Gastrocnemius medialis (tissue), 4 donors: Measurements from ENCODE around the gene EVA1B. TPM values are rescaled to one million over a fixed set of nuclear protein-coding genes. Genes with fewer than 3 reads are reported as not detected.

Experiments used
- ATAC-seq, 2 donors: fragments of 150-250 bp; one replicate each; pipeline ENCODE4 v1.9.1; 2016
- DNase-seq, 2 donors: peaks; one replicate each; pipeline ENCODE4 v3.0.0-alpha.2; 2019
- H3K27ac ChIP-seq, 4 donors: fragments of 200-600 bp; sonication (generic); 1 replicate in 1 of 4; 2 replicates in 3 of 4; pipeline ENCODE4 v1.5.1; 2016 to 2018; ENCODE audit warnings: mild to moderate bottlenecking in 2 of 4, moderate library complexity in 1 of 4
- H3K27me3 ChIP-seq, 3 donors: fragments of 200-600 bp; sonication (generic) in 2 of 3; 1 replicate in 1 of 3; 2 replicates in 2 of 3; pipeline versions ENCODE4 v1.5.1 to v1.6.0; 2016 to 2019; ENCODE audit warnings: mild to moderate bottlenecking in 1 of 3, moderate library complexity in 1 of 3
- H3K36me3 ChIP-seq, 2 donors: fragments of 200-600 bp; sonication (generic) in 1 of 2; one replicate each; pipeline ENCODE4 v1.5.1; 2017 to 2018
- H3K4me1 ChIP-seq, 2 donors: fragments of 200-600 bp; sonication (generic) in 1 of 2; one replicate each; pipeline ENCODE4 v1.5.1; 2016 to 2017; ENCODE audit warnings: mild to moderate bottlenecking in 2 of 2
- H3K4me3 ChIP-seq, 4 donors: fragments of 200-600 bp; sonication (generic) in 3 of 4; 1 replicate in 1 of 4; 2 replicates in 3 of 4; pipeline ENCODE4 v1.5.1; 2016 to 2019; ENCODE audit warnings: mild to moderate bottlenecking in 2 of 4
- H3K9me3 ChIP-seq, 3 donors: fragments of 200-600 bp; sonication (generic) in 2 of 3; 1 replicate in 1 of 3; 2 replicates in 2 of 3; pipeline ENCODE4 v1.5.1; 2016 to 2019
- CTCF ChIP-seq, 5 experiments: fragments of 450-650 bp in 3 of 5; fragments of 200-600 bp in 2 of 5; sonication (generic) in 2 of 5; IDR thresholded peaks in 4 of 5; conservative IDR thresholded peaks in 1 of 5; 1 replicate in 4 of 5; 2 replicates in 1 of 5; pipeline ENCODE4 v1.5.1; 2016 to 2019; ENCODE audit warnings: antibody characterized with exemption in 5 of 5, mild to moderate bottlenecking in 3 of 5, moderate library complexity in 3 of 5
- POLR2A ChIP-seq, 2 donors: fragments of 450-650 bp; IDR thresholded peaks; one replicate each; pipeline ENCODE4 v1.6.1; 2017; ENCODE audit warnings: antibody characterized with exemption in 2 of 2, mild to moderate bottlenecking in 2 of 2, moderate library complexity in 2 of 2
- in situ Hi-C, 4 donors: fragments of 200-750 bp; cut with MboI; loops; one replicate each; pipeline versions ENCODE4 v1.15.0 to v1.8.0; 2017; ENCODE audit warnings: low sequenced_read_pairs in 4 of 4
- intact Hi-C: fragments of 100-400 bp; cut with DNase I; formaldehyde crosslinking; loops from one replicate; pipeline ENCODE4 v1.15.1; 2023; ENCODE audit warnings: low total_unique reads
- total RNA-seq, 4 donors: library from RNA; depleted of rRNA; stranded (reverse); fragments of >200 nt; gene quantifications; one replicate each; pipeline versions ENCODE4 v1.1.0 to v1.2.3, GENCODE V29; 2016

The EVA1B gene
- total RNA-seq, 4 donors from 2014 or later = 10.0 to 19.9 (median 14.8) TPM

- ATAC-seq (no peak), DNase-seq (no peak)
- H3K4me1 ChIP-seq = peaks cover 8 to 15% of the 10 kb centered on the region in 2 donors
- in situ Hi-C loops (loop anchor here in 1 of 4 donors (25.0 kb wide), 1 partner anchor 105 kb away; no protein-coding TSS in a partner anchor), intact Hi-C loops (no loop called here)
- no peaks in the 10 kb centered on the region for H3K27me3 ChIP-seq
- no peaks in the 10 kb centered on the region for H3K9me3 ChIP-seq
- H3K27ac ChIP-seq = peak overlapping the region in 1 of 4 donors; percentile 74
- no peak for TF ChIP-seq POLR2A (IDR thresholded peaks at IDR 0.05)
- TF ChIP-seq CTCF (IDR thresholded peaks at IDR 0.05 in 4 of 5, conservative IDR thresholded peaks at IDR 0.05 in 1 of 5) = no peak
- H3K36me3 ChIP-seq = peaks cover 0 to 20% of the 10 kb centered on the region in 2 donors
- peak overlapping the region in 2 of 4 donors; percentile 65 to 78 for H3K4me3 ChIP-seq
Observed at GRCh38 chr1:36307601-36308330, 15.7 kb downstream of the EVA1B start.

- Histone ChIP-seq H3K9me3 (no peaks in the 10 kb centered on the region), H3K27me3 (no peaks in the 10 kb centered on the region), H3K27ac (peak overlapping the region; percentile 74 to 79 (median 77)), H3K36me3 (peaks cover 0 to 28% of the 10 kb centered on the region in 2 donors), H3K4me3 (peak overlapping the region; percentile 65 to 87 (median 75)), H3K4me1 (peaks cover 8 to 15% of the 10 kb centered on the region in 2 donors)
- intact Hi-C loops = no loop called here
- in situ Hi-C loops = loop anchor here in 1 of 4 donors (25.0 kb wide), 1 partner anchor 105 kb away; no protein-coding TSS in a partner anchor
- peak; percentile 79 to 82 for ATAC-seq
- TF ChIP-seq CTCF (IDR thresholded peaks at IDR 0.05 in 4 of 5, conservative IDR thresholded peaks at IDR 0.05 in 1 of 5) (no peak), POLR2A (IDR thresholded peaks at IDR 0.05) (peak; percentile 50 to 61)
- peak; percentile 72 to 84 for DNase-seq
Observed at GRCh38 chr1:36306902-36307456, 16.5 kb downstream of the EVA1B start.

GRCh38 chr1:36306210-36306901 is 17.1 kb downstream of the EVA1B start, which contains the start of gene SH3D21:
Gene SH3D21 (plus strand): TSS chr1:36306368. CDS start chr1:36306421, 53 bp downstream.
- H3K27ac ChIP-seq = peak within 1 kb of the TSS; percentile 74 to 79 (median 77)
- TF ChIP-seq CTCF (IDR thresholded peaks at IDR 0.05 in 4 of 5, conservative IDR thresholded peaks at IDR 0.05 in 1 of 5) = peak in 1 of 5 experiments; percentile 37
- TF ChIP-seq POLR2A (IDR thresholded peaks at IDR 0.05) = no peak
- peak within 1 kb of the TSS; percentile 65 to 87 (median 75) for H3K4me3 ChIP-seq
- DNase-seq (peak in 1 of 2 donors; percentile 61), ATAC-seq (peak; percentile 48 to 66)
- intact Hi-C loops (no loop called here), in situ Hi-C loops (loop anchor here in 1 of 4 donors (25.0 kb wide), 1 partner anchor 106 kb away; no protein-coding TSS in a partner anchor)
- no peaks in the 10 kb centered on the region for H3K27me3 ChIP-seq
- H3K36me3 ChIP-seq = peaks cover 0 to 34% of the 10 kb centered on the region in 2 donors
- H3K4me1 ChIP-seq = peaks cover 8 to 15% of the 10 kb centered on the region in 2 donors
- no peaks in the 10 kb centered on the region for H3K9me3 ChIP-seq

GRCh38 chr1:36305915-36306209 is 17.6 kb downstream of the EVA1B start:
- DNase-seq = no peak
- ATAC-seq = peak; percentile 7 to 12
- in situ Hi-C loops = loop anchor here in 1 of 4 donors (25.0 kb wide), 1 partner anchor 106 kb away; no protein-coding TSS in a partner anchor
- Histone ChIP-seq H3K4me1 (peaks cover 8 to 15% of the 10 kb centered on the region in 2 donors), H3K36me3 (peaks cover 0 to 39% of the 10 kb centered on the region in 2 donors), H3K4me3 (peak overlapping the region; percentile 65 to 87 (median 75)), H3K27ac (peak overlapping the region; percentile 74 to 79 (median 77)), H3K9me3 (no peaks in the 10 kb centered on the region), H3K27me3 (no peaks in the 10 kb centered on the region)
- no peak for TF ChIP-seq CTCF (IDR thresholded peaks at IDR 0.05 in 4 of 5, conservative IDR thresholded peaks at IDR 0.05 in 1 of 5)
- no peak for TF ChIP-seq POLR2A (IDR thresholded peaks at IDR 0.05)
- intact Hi-C loops = no loop called here
